ENCODE measurements around the gene DYNLT2. TPM values are rescaled to one million over a fixed set of nuclear protein-coding genes. Genes with fewer than 3 reads are reported as not detected.

DYNLT2 gene
- total RNA-seq, 4 donors from 2014 or later = 3.3 to 7.5 (median 4.4) TPM

- DNase-seq = no peak
Measured at GRCh38 chr6:169793408-169793807, 42.0 kb upstream of the DYNLT2 start.

GRCh38 chr6:169792306-169793015 is 41.1 kb upstream of the DYNLT2 start:
- Histone ChIP-seq H3K27me3 (no peaks in the 10 kb centered on the region), H3K4me3 (no peak overlapping the region), H3K27ac (no peak overlapping the region), H3K9me3 (no peaks in the 10 kb centered on the region), H3K36me3 (no peaks in the 10 kb centered on the region), H3K4me1 (peaks cover 0 to 16% (median 14%) of the 10 kb centered on the region in 4 donors)
- TF ChIP-seq EP300 (IDR thresholded peaks at IDR 0.05; ENCODE audit: low read depth) (no peak), CTCF (IDR thresholded peaks at IDR 0.05) (no peak), POLR2AphosphoS5 (IDR thresholded peaks at IDR 0.05) (no peak), POLR2A (IDR thresholded peaks at IDR 0.05) (no peak)
- WGBS, 2 donors (ENCODE audit: low coverage in 1 of 2) = 89 to 90% methylated on average over 13 to 21 of the region's 21 CpGs
- no peak for DNase-seq
- in situ Hi-C loops (cut with MboI; ENCODE audit: low pct_ligation_motif_present in 1 of 4, low pct_unique_long_range_greater_than_20kb in 1 of 4, low sequenced_read_pairs in 3 of 4) (loop anchor here in 1 of 4 donors (10.0 kb wide), 1 partner anchor 722 kb away; no protein-coding TSS in a partner anchor), intact Hi-C loops (cut with DNase I; ENCODE audit: low total_unique reads) (loop anchor here (10.0 kb wide), 1 partner anchor 732 kb away; no protein-coding TSS in a partner anchor)

More at GRCh38 chr6:169793408-169793807, 42.0 kb upstream of the DYNLT2 start:
- H3K27ac ChIP-seq = no peak overlapping the region
- H3K9me3 ChIP-seq = no peaks in the 10 kb centered on the region
- no peak overlapping the region for H3K4me3 ChIP-seq
- in situ Hi-C loops (cut with MboI; ENCODE audit: low pct_ligation_motif_present in 1 of 4, low pct_unique_long_range_greater_than_20kb in 1 of 4, low sequenced_read_pairs in 3 of 4) = loop anchor here in 1 of 4 donors (10.0 kb wide), 1 partner anchor 721 kb away; no protein-coding TSS in a partner anchor
- TF ChIP-seq POLR2A (IDR thresholded peaks at IDR 0.05) (no peak), EP300 (IDR thresholded peaks at IDR 0.05; ENCODE audit: low read depth) (no peak), POLR2AphosphoS5 (IDR thresholded peaks at IDR 0.05) (no peak)
- no peaks in the 10 kb centered on the region for H3K36me3 ChIP-seq
- no peaks in the 10 kb centered on the region for H3K27me3 ChIP-seq
- 82% methylated on average over 10 of the region's 10 CpGs; no CpG with 5 or more reads in 1 of the 2 donors for WGBS, 2 donors (ENCODE audit: low coverage in 1 of 2)
- intact Hi-C loops (cut with DNase I; ENCODE audit: low total_unique reads) = loop anchor here (10.0 kb wide), 1 partner anchor 731 kb away; no protein-coding TSS in a partner anchor
- H3K4me1 ChIP-seq = peaks cover 0 to 16% (median 14%) of the 10 kb centered on the region in 4 donors

GRCh38 chr6:169791721-169792131 is 40.4 kb upstream of the DYNLT2 start:
- Histone ChIP-seq H3K9me3 (no peaks in the 10 kb centered on the region), H3K4me3 (no peak overlapping the region), H3K36me3 (no peaks in the 10 kb centered on the region), H3K27me3 (no peaks in the 10 kb centered on the region), H3K27ac (no peak overlapping the region), H3K4me1 (peaks cover 0 to 16% (median 14%) of the 10 kb centered on the region in 4 donors)
- intact Hi-C loops (cut with DNase I; ENCODE audit: low total_unique reads) (loop anchor here (10.0 kb wide), 1 partner anchor 733 kb away; no protein-coding TSS in a partner anchor), in situ Hi-C loops (cut with MboI; ENCODE audit: low pct_ligation_motif_present in 1 of 4, low pct_unique_long_range_greater_than_20kb in 1 of 4, low sequenced_read_pairs in 3 of 4) (loop anchor here in 1 of 4 donors (10.0 kb wide), 1 partner anchor 723 kb away; no protein-coding TSS in a partner anchor)
- DNase-seq = no peak
- 76 to 96% methylated on average over 3 to 6 of the region's 6 CpGs for WGBS, 2 donors (ENCODE audit: low coverage in 1 of 2)
- TF ChIP-seq POLR2AphosphoS5 (IDR thresholded peaks at IDR 0.05) (no peak), EP300 (IDR thresholded peaks at IDR 0.05; ENCODE audit: low read depth) (no peak), CTCF (IDR thresholded peaks at IDR 0.05) (no peak), POLR2A (IDR thresholded peaks at IDR 0.05) (no peak)

GRCh38 chr6:169789944-169790927 is 38.9 kb upstream of the DYNLT2 start:
- peak; percentile 79 for DNase-seq
- Histone ChIP-seq H3K27me3 (no peaks in the 10 kb centered on the region), H3K4me1 (peaks cover 0 to 16% (median 14%) of the 10 kb centered on the region in 4 donors), H3K27ac (peak overlapping the region; percentile 69 to 82 (median 74)), H3K4me3 (peak overlapping the region; percentile 30 to 54 (median 32)), H3K36me3 (no peaks in the 10 kb centered on the region), H3K9me3 (no peaks in the 10 kb centered on the region)
- no peak for TF ChIP-seq POLR2A (IDR thresholded peaks at IDR 0.05)
- peak; percentile 96 to 99 (median 96) for TF ChIP-seq CTCF (IDR thresholded peaks at IDR 0.05)
- TF ChIP-seq POLR2AphosphoS5 (IDR thresholded peaks at IDR 0.05) = peak in 1 of 3 donors; percentile 17
- 0 to 1% methylated on average over 2 to 60 of the region's 61 CpGs for WGBS, 2 donors (ENCODE audit: low coverage in 1 of 2)
- in situ Hi-C loops (cut with MboI; ENCODE audit: low pct_ligation_motif_present in 1 of 4, low pct_unique_long_range_greater_than_20kb in 1 of 4, low sequenced_read_pairs in 3 of 4) = loop anchor here in 1 of 4 donors (10.0 kb wide), 1 partner anchor 725 kb away; no protein-coding TSS in a partner anchor
- intact Hi-C loops (cut with DNase I; ENCODE audit: low total_unique reads) = loop anchor here (10.0 kb wide), 1 partner anchor 735 kb away; no protein-coding TSS in a partner anchor
